Caco-2 (cell line): ENCODE measurements around the gene N4BP2. TPM values are rescaled to one million over a fixed set of nuclear protein-coding genes. Genes with fewer than 3 reads are reported as not detected.

ENCODE experiments used
- BruUV-seq: library from RNA; stranded (reverse); fragments of 400-500 nt; replicated peaks from 2 replicates; lab custom pipeline; 2021; lab: Mats Ljungman, UMichigan
- CTCF ChIA-PET: fragments of 300-600 bp; sonication (Branson Sonifier 250); formaldehyde crosslinking; loops from one replicate; lab custom pipeline; 2022; ENCODE audit warnings: antibody characterized with exemption; lab: Charles Lee
- POLR2A ChIA-PET: fragments of 300-600 bp; sonication (Branson Sonifier 250); formaldehyde crosslinking; loops from one replicate; lab custom pipeline; 2022; ENCODE audit warnings: antibody characterized with exemption; lab: Charles Lee
- DNase-seq, 2 experiments: peaks; one replicate each; pipeline versions ENCODE4 v3.0.0 to v3.0.0-alpha.2; 2020 to 2022
- H3K27me3 ChIP-seq: replicated peaks from 2 replicates; pipeline ENCODE4 v1.6.0; 2011; ENCODE audit warnings: low read length; ENCODE audit not compliant: control insufficient read depth, insufficient read depth
- H3K36me3 ChIP-seq: 2 replicates; pipeline ENCODE4 v1.5.1; 2011; ENCODE audit warnings: low read length; ENCODE audit not compliant: control insufficient read depth, insufficient read depth
- H3K4me1 ChIP-seq: fragments of 250-450 bp; sonication (Bioruptor Pico); 2 replicates; pipeline ENCODE4 v1.5.1; 2020; ENCODE audit warnings: mild to moderate bottlenecking
- H3K4me3 ChIP-seq: 2 replicates; pipeline ENCODE4 v1.5.1; 2011; ENCODE audit warnings: low read depth, mild to moderate bottlenecking, control low read depth, low read length
- H3K9me3 ChIP-seq: fragments of 250-450 bp; sonication (Bioruptor Pico); 2 replicates; pipeline ENCODE4 v1.5.1; 2020; ENCODE audit warnings: mild to moderate bottlenecking, moderate library complexity
- H3K27ac Mint-ChIP-seq: one replicate; pipeline ENCODE4 v1.8.0; 2022; ENCODE audit warnings: mixed read lengths; ENCODE audit not compliant: unreplicated experiment
- H3K27me3 Mint-ChIP-seq: one replicate; pipeline ENCODE4 v1.8.0; 2022; ENCODE audit warnings: mixed read lengths; ENCODE audit not compliant: insufficient read depth, unreplicated experiment
- H3K36me3 Mint-ChIP-seq: one replicate; pipeline ENCODE4 v1.8.0; 2022; ENCODE audit warnings: mild to moderate bottlenecking, mixed read lengths; ENCODE audit not compliant: insufficient read depth, unreplicated experiment
- H3K4me1 Mint-ChIP-seq: one replicate; pipeline ENCODE4 v1.8.0; 2022; ENCODE audit warnings: low read depth, mixed read lengths; ENCODE audit not compliant: unreplicated experiment
- H3K4me3 Mint-ChIP-seq: one replicate; pipeline ENCODE4 v1.8.0; 2022; ENCODE audit warnings: mild to moderate bottlenecking, moderate library complexity, mixed read lengths; ENCODE audit not compliant: unreplicated experiment
- H3K9me3 Mint-ChIP-seq: one replicate; pipeline ENCODE4 v1.8.0; 2022; ENCODE audit warnings: mixed read lengths; ENCODE audit not compliant: unreplicated experiment
- intact Hi-C: fragments of 100-400 bp; cut with micrococcal nuclease; formaldehyde crosslinking; loops from one replicate; pipeline ENCODE4 v1.10.0; 2022; ENCODE audit not compliant: unreplicated experiment
- total RNA-seq: library from RNA; stranded (reverse); gene quantifications from 2 replicates; pipeline ENCODE4 v1.2.3, GENCODE V29; 2022
- TF ChIP-seq, protein P1 (sequence below), 2 experiments: fragments of 200-600 bp in 1 of 2; IDR thresholded peaks; 1 replicate in 1 of 2; 2 replicates in 1 of 2; pipeline versions ENCODE4 v1.5.1 to v1.8.0; 2011 to 2022; ENCODE audit warnings: antibody characterized with exemption in 1 of 2, control low read depth in 1 of 2, inconsistent platforms in 1 of 2, low read depth in 1 of 2, low read length in 1 of 2, mild to moderate bottlenecking in 1 of 2, moderate library complexity in 1 of 2; ENCODE audit not compliant: insufficient read depth in 1 of 2, severe bottlenecking in 1 of 2, unreplicated experiment in 1 of 2

The N4BP2 gene
- total RNA-seq, 1 experiment from 2014 or later = 28.7 TPM

DNA sequence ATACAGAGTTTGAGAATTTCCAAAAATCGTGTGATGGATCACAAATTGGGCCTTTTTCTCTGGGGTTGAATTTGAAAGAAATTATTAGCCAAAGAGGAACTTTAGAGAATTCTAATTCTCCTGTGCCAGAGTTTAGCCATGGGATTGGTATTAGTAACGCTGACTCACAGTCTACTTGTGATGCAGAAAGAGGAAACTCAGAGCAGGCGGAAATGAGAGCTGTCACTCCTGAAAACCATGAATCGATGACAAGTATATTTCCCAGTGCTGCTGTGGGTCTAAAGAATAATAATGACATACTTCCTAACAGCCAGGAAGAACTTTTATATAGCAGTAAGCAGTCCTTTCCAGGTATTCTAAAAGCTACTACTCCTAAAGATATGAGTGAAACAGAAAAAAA lies 64.9 kb downstream of the N4BP2 start:
- H3K4me1 Mint-ChIP-seq = no peaks in the 10 kb centered on the region
- BruUV-seq = no TSS peak
- DNase-seq = no peak

DNA sequence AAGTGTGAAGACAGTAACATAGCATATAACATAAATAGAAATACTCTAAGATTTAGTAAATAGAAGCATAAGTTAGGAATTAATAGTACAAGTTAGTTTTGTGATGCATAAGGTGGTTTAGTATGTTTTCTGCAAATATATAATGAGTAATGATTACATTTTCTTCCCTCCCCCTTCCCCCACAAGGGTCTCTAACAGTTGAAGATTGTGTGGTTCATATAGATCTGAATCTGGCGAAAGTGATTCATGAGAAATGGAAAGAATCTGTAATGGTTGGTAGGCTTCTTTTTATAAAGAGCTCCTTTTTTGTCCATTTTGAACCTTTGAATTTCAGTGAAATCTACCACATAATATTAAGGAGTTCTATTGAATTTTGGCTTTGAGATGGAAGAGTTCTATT lies 66.3 kb downstream of the N4BP2 start:
- no peaks in the 10 kb centered on the region for H3K9me3 ChIP-seq
- CTCF ChIA-PET = interaction anchor here (0.8 kb wide), 1 partner anchor 194 kb away, joined by 3 read pairs; no protein-coding TSS in a partner anchor
- no peak overlapping the region for H3K27ac Mint-ChIP-seq
- H3K36me3 Mint-ChIP-seq = peaks cover 31% of the 10 kb centered on the region
- no peaks in the 10 kb centered on the region for H3K9me3 Mint-ChIP-seq
- no peaks in the 10 kb centered on the region; the same call in 1 of the 2 replicates for H3K36me3 ChIP-seq
- TF ChIP-seq, protein P1, sequence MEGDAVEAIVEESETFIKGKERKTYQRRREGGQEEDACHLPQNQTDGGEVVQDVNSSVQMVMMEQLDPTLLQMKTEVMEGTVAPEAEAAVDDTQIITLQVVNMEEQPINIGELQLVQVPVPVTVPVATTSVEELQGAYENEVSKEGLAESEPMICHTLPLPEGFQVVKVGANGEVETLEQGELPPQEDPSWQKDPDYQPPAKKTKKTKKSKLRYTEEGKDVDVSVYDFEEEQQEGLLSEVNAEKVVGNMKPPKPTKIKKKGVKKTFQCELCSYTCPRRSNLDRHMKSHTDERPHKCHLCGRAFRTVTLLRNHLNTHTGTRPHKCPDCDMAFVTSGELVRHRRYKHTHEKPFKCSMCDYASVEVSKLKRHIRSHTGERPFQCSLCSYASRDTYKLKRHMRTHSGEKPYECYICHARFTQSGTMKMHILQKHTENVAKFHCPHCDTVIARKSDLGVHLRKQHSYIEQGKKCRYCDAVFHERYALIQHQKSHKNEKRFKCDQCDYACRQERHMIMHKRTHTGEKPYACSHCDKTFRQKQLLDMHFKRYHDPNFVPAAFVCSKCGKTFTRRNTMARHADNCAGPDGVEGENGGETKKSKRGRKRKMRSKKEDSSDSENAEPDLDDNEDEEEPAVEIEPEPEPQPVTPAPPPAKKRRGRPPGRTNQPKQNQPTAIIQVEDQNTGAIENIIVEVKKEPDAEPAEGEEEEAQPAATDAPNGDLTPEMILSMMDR (IDR thresholded peaks at IDR 0.05; ENCODE audit: insufficient read depth in 1 of 2, low read depth in 1 of 2, low read length in 1 of 2, severe bottlenecking in 1 of 2, unreplicated experiment in 1 of 2) = no peak
- no peaks in the 10 kb centered on the region for H3K27me3 Mint-ChIP-seq
- no peak overlapping the region for H3K4me3 ChIP-seq
- intact Hi-C loops = no loop called here
- H3K4me3 Mint-ChIP-seq = no peak overlapping the region
- POLR2A ChIA-PET = interaction anchor here (0.6 kb wide), 1 partner anchor 8 kb away, joined by 3 read pairs; no protein-coding TSS in a partner anchor
- no TSS peak for BruUV-seq
- no peaks in the 10 kb centered on the region for H3K27me3 ChIP-seq
- DNase-seq = no peak
- H3K4me1 Mint-ChIP-seq = no peaks in the 10 kb centered on the region
- H3K4me1 ChIP-seq = no peaks in the 10 kb centered on the region

More for the DNA sequence above, 64.9 kb downstream of the N4BP2 start:
- intact Hi-C loops = no loop called here
- ChIA-PET CTCF (no interaction called here), POLR2A (no interaction called here)
- no peaks in the 10 kb centered on the region for H3K27me3 ChIP-seq
- no peaks in the 10 kb centered on the region for H3K4me1 ChIP-seq
- TF ChIP-seq, protein P1 (IDR thresholded peaks at IDR 0.05; ENCODE audit: insufficient read depth in 1 of 2, low read depth in 1 of 2, low read length in 1 of 2, severe bottlenecking in 1 of 2, unreplicated experiment in 1 of 2) = no peak
- H3K9me3 ChIP-seq = no peaks in the 10 kb centered on the region
- no peaks in the 10 kb centered on the region; the same call in 1 of the 2 replicates for H3K36me3 ChIP-seq
- Mint-ChIP-seq H3K27ac (no peak overlapping the region), H3K9me3 (no peaks in the 10 kb centered on the region), H3K4me3 (no peak overlapping the region), H3K36me3 (peaks cover 37% of the 10 kb centered on the region), H3K27me3 (no peaks in the 10 kb centered on the region)
- no peak overlapping the region for H3K4me3 ChIP-seq

DNA sequence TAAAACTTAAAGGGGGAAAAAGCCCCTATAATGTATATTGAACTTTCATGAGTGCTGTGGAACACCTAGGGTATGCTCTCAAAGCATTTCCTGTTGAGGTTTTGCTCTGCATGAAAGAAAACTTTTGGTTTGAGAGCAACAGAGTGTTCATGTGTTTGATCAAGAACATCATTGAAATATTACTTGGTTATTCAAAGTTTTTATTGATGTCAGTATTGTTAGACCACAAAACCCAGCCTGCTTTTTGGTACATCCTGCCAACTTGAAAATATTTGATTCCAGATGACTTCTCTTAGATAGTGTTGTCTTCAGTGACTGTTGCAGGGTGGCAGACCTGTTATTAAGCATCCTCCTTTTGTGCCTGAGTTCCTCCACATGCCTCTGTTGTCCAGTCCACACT lies 68.0 kb downstream of the N4BP2 start:
- intact Hi-C loops = no loop called here
- Histone ChIP-seq H3K36me3 (no peaks in the 10 kb centered on the region; the same call in 1 of the 2 replicates), H3K4me3 (no peak overlapping the region), H3K27me3 (no peaks in the 10 kb centered on the region), H3K9me3 (no peaks in the 10 kb centered on the region), H3K4me1 (no peaks in the 10 kb centered on the region)
- no TSS peak for BruUV-seq
- DNase-seq = no peak
- Mint-ChIP-seq H3K36me3 (peaks cover 29% of the 10 kb centered on the region), H3K27me3 (no peaks in the 10 kb centered on the region), H3K4me1 (no peaks in the 10 kb centered on the region), H3K27ac (no peak overlapping the region), H3K9me3 (no peaks in the 10 kb centered on the region), H3K4me3 (no peak overlapping the region)
- CTCF ChIA-PET = no interaction called here
- TF ChIP-seq, protein P1 (IDR thresholded peaks at IDR 0.05; ENCODE audit: insufficient read depth in 1 of 2, low read depth in 1 of 2, low read length in 1 of 2, severe bottlenecking in 1 of 2, unreplicated experiment in 1 of 2) = no peak
- POLR2A ChIA-PET = no interaction called here
